Esophagus squamous epithelium (tissue), 4 donors: Measurements from ENCODE around the gene CERKL.

ENCODE experiments used
- CTCF ChIP-seq, 6 experiments: fragments of 450-650 bp in 4 of 6; fragments of 200-600 bp in 2 of 6; sonication (generic) in 2 of 6; IDR thresholded peaks; one replicate each; pipeline ENCODE4 v1.5.1; 2016 to 2019; ENCODE audit warnings: antibody characterized with exemption in 6 of 6, mild to moderate bottlenecking in 4 of 6, moderate library complexity in 4 of 6
- POLR2A ChIP-seq, 4 donors: fragments of 450-650 bp; IDR thresholded peaks; one replicate each; pipeline ENCODE4 v1.6.1; 2017; ENCODE audit warnings: antibody characterized with exemption in 4 of 4, mild to moderate bottlenecking in 4 of 4, moderate library complexity in 3 of 4

DNA sequence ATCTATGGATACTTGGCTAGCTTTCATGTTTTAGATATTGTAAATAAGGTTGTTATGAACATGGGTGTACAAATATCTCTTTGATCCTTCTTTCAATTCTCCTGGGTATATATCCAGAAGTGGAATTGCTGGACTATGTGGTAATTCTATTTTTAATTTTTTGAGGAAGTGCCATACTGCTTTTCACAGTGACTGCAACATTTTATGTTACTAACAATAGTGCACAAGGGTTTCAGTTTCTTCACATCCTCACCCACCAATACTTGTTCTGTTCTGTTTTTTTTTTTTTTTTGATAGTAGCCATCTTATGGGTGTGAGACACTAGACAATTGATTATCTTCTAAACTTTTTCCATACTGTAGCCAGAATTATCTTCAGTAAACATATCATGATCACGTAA, 40.7 kb upstream of the CERKL start:
- TF ChIP-seq CTCF (IDR thresholded peaks at IDR 0.05) (no peak), POLR2A (IDR thresholded peaks at IDR 0.05) (no peak)
